HG03460 (cell line): ENCODE results near the gene TK1.
"Not testable (repeated sequence)": the region's sequence is repeated elsewhere in the genome, so short reads cannot be mapped to it uniquely, and the experiment has no call there.

Experiments
- ATAC-seq: cut with Tn5 transposase; IDR thresholded peaks from one replicate; pipeline ENCODE4 v1.9.1; 2021; ENCODE audit not compliant: unreplicated experiment

Gene TK1

GRCh38 chr17:78180083-78180482, 6.8 kb downstream of the TK1 start:
- ATAC-seq = no peak

GRCh38 chr17:78179372-78179771, 7.5 kb downstream of the TK1 start:
- no peak for ATAC-seq

- ATAC-seq = peak; percentile 46
These were observed 10.3 kb downstream of the TK1 start for GRCh38 chr17:78176548-78177025.

GRCh38 chr17:78175643-78175981, 11.2 kb downstream of the TK1 start:
- ATAC-seq = no peak

- ATAC-seq = no peak
These were observed 11.8 kb downstream of the TK1 start for GRCh38 chr17:78174870-78175642.

GRCh38 chr17:78174346-78174869, 12.4 kb downstream of the TK1 start:
- ATAC-seq = no peak

GRCh38 chr17:78173097-78173715, 13.6 kb downstream of the TK1 start:
- ATAC-seq = no peak

GRCh38 chr17:78172249-78173051, 14.4 kb downstream of the TK1 start:
- ATAC-seq = no peak

GRCh38 chr17:78171591-78172248, 15.1 kb downstream of the TK1 start:
- not testable (repeated sequence) for ATAC-seq

- ATAC-seq = no peak
These were observed 15.9 kb downstream of the TK1 start for GRCh38 chr17:78170692-78171590.

GRCh38 chr17:78168903-78169793, 17.7 kb downstream of the TK1 start:
- ATAC-seq = peak; percentile 36

- peak; percentile 52 for ATAC-seq
These were observed 18.5 kb downstream of the TK1 start, which contains the start of gene SYNGR2 for GRCh38 chr17:78168242-78168902. SYNGR2 (plus strand) TSS chr17:78168581; CDS start chr17:78168617, 36 bp downstream.

GRCh38 chr17:78166416-78166815, 20.4 kb downstream of the TK1 start:
- ATAC-seq = no peak

GRCh38 chr17:78164748-78165607, 21.9 kb downstream of the TK1 start:
- ATAC-seq = no peak

GRCh38 chr17:78163881-78164747, 22.7 kb downstream of the TK1 start:
- no peak for ATAC-seq

GRCh38 chr17:78159575-78160158, 27.2 kb downstream of the TK1 start:
- ATAC-seq = peak; percentile 41
